ENCODE data around the gene FAH. TPM values are rescaled to one million over a fixed set of nuclear protein-coding genes. Genes with fewer than 3 reads are reported as not detected.

FAH gene
- total RNA-seq, 1 experiment from 2014 or later, result 25.3 TPM

- DNase-seq (ENCODE audit: unreplicated experiment), result no peak
- H3K4me3 Mint-ChIP-seq (ENCODE audit: unreplicated experiment), result no peak overlapping the region
- intact Hi-C loops (cut with micrococcal nuclease), result no loop called here
- no peaks in the 10 kb centered on the region for H3K27me3 Mint-ChIP-seq (ENCODE audit: insufficient read depth, unreplicated experiment)
- peaks cover 11% of the 10 kb centered on the region for H3K4me1 Mint-ChIP-seq (ENCODE audit: insufficient read depth, unreplicated experiment)
- no peak overlapping the region for H3K27ac Mint-ChIP-seq (ENCODE audit: low read depth, unreplicated experiment)
- CTCF ChIA-PET, result no interaction called here
- no peak for TF ChIP-seq CTCF (IDR thresholded peaks at IDR 0.05; ENCODE audit: unreplicated experiment)
- no peaks in the 10 kb centered on the region for H3K36me3 Mint-ChIP-seq (ENCODE audit: insufficient read depth, unreplicated experiment)
- no peaks in the 10 kb centered on the region for H3K9me3 Mint-ChIP-seq (ENCODE audit: unreplicated experiment)
- POLR2A ChIA-PET, result interaction anchor here (0.5 to 1.4 kb wide), 2 partner anchors 8 to 46 kb away, joined by 3 to 4 read pairs; no protein-coding TSS in a partner anchor
- BruUV-seq (replicated peaks), result no TSS peak
Observed at GRCh38 chr15:80199366-80199765, 46.6 kb downstream of the FAH start.

GRCh38 chr15:80199869-80200268, 47.1 kb downstream of the FAH start:
- TF ChIP-seq CTCF (IDR thresholded peaks at IDR 0.05; ENCODE audit: unreplicated experiment), result no peak
- Mint-ChIP-seq H3K27ac (ENCODE audit: low read depth, unreplicated experiment) (no peak overlapping the region), H3K36me3 (ENCODE audit: insufficient read depth, unreplicated experiment) (no peaks in the 10 kb centered on the region), H3K4me3 (ENCODE audit: unreplicated experiment) (no peak overlapping the region), H3K4me1 (ENCODE audit: insufficient read depth, unreplicated experiment) (peaks cover 11% of the 10 kb centered on the region), H3K9me3 (ENCODE audit: unreplicated experiment) (no peaks in the 10 kb centered on the region), H3K27me3 (ENCODE audit: insufficient read depth, unreplicated experiment) (no peaks in the 10 kb centered on the region)
- CTCF ChIA-PET, result no interaction called here
- no TSS peak for BruUV-seq (replicated peaks)
- intact Hi-C loops (cut with micrococcal nuclease), result no loop called here
- DNase-seq (ENCODE audit: unreplicated experiment), result no peak
- POLR2A ChIA-PET, result no interaction called here

- no peak overlapping the region for H3K4me3 Mint-ChIP-seq (ENCODE audit: unreplicated experiment)
- TF ChIP-seq CTCF (IDR thresholded peaks at IDR 0.05; ENCODE audit: unreplicated experiment), result no peak
- POLR2A ChIA-PET, result no interaction called here
- CTCF ChIA-PET, result interaction anchor here (0.7 kb wide), 1 partner anchor 1729 kb away, joined by 3 read pairs; no protein-coding TSS in a partner anchor
- no peaks in the 10 kb centered on the region for H3K27me3 Mint-ChIP-seq (ENCODE audit: insufficient read depth, unreplicated experiment)
- no peak overlapping the region for H3K27ac Mint-ChIP-seq (ENCODE audit: low read depth, unreplicated experiment)
- BruUV-seq (replicated peaks), result no TSS peak
- no peaks in the 10 kb centered on the region for H3K9me3 Mint-ChIP-seq (ENCODE audit: unreplicated experiment)
- peaks cover 11% of the 10 kb centered on the region for H3K4me1 Mint-ChIP-seq (ENCODE audit: insufficient read depth, unreplicated experiment)
- no peak for DNase-seq (ENCODE audit: unreplicated experiment)
- H3K36me3 Mint-ChIP-seq (ENCODE audit: insufficient read depth, unreplicated experiment), result no peaks in the 10 kb centered on the region
- intact Hi-C loops (cut with micrococcal nuclease), result no loop called here
Observed at GRCh38 chr15:80201256-80202015, 48.6 kb downstream of the FAH start.

GRCh38 chr15:80202016-80202315, 49.2 kb downstream of the FAH start:
- peaks cover 11% of the 10 kb centered on the region for H3K4me1 Mint-ChIP-seq (ENCODE audit: insufficient read depth, unreplicated experiment)
- no peak overlapping the region for H3K4me3 Mint-ChIP-seq (ENCODE audit: unreplicated experiment)
- no TSS peak for BruUV-seq (replicated peaks)
- CTCF ChIA-PET, result interaction anchor here (0.7 kb wide), 1 partner anchor 1728 kb away, joined by 3 read pairs; no protein-coding TSS in a partner anchor
- TF ChIP-seq CTCF (IDR thresholded peaks at IDR 0.05; ENCODE audit: unreplicated experiment), result no peak
- no peaks in the 10 kb centered on the region for H3K36me3 Mint-ChIP-seq (ENCODE audit: insufficient read depth, unreplicated experiment)
- no peaks in the 10 kb centered on the region for H3K9me3 Mint-ChIP-seq (ENCODE audit: unreplicated experiment)
- no peak for DNase-seq (ENCODE audit: unreplicated experiment)
- H3K27me3 Mint-ChIP-seq (ENCODE audit: insufficient read depth, unreplicated experiment), result no peaks in the 10 kb centered on the region
- H3K27ac Mint-ChIP-seq (ENCODE audit: low read depth, unreplicated experiment), result no peak overlapping the region
- POLR2A ChIA-PET, result interaction anchor here (0.9 to 2.4 kb wide), 2 partner anchors 10 to 142 kb away, joined by 3 to 15 read pairs; partner anchors contain the start of gene ZFAND6
- intact Hi-C loops (cut with micrococcal nuclease), result no loop called here
